Fibroblast of mammary gland (primary cell): ENCODE results near the gene KCNA10.

ENCODE experiments used
- DNase-seq: peaks from one replicate; pipeline ENCODE4 v3.0.0-alpha.2; 2010; ENCODE audit warnings: low read depth
- H3K4me3 ChIP-seq: 2 replicates; pipeline ENCODE4 v1.5.1; 2011; ENCODE audit warnings: low read depth, mild to moderate bottlenecking, low read length, moderate library complexity; ENCODE audit not compliant: control insufficient read depth
- CTCF ChIP-seq: conservative IDR thresholded peaks from 2 replicates; pipeline ENCODE4 v1.5.1; 2011; ENCODE audit warnings: low read depth, low read length, inconsistent platforms; ENCODE audit not compliant: control insufficient read depth, insufficient read depth

Gene KCNA10

GRCh38 chr1:110489406-110489805 is 29.6 kb downstream of the KCNA10 start:
- TF ChIP-seq CTCF = no peak
- no peak for DNase-seq
- no peak overlapping the region for H3K4me3 ChIP-seq

- no peak for DNase-seq
- no peak for TF ChIP-seq CTCF
- H3K4me3 ChIP-seq = no peak overlapping the region
Measured at GRCh38 chr1:110488867-110489266, 30.1 kb downstream of the KCNA10 start.

GRCh38 chr1:110488161-110488560 is 30.8 kb downstream of the KCNA10 start:
- no peak for TF ChIP-seq CTCF
- no peak overlapping the region for H3K4me3 ChIP-seq
- DNase-seq = no peak

DNA sequence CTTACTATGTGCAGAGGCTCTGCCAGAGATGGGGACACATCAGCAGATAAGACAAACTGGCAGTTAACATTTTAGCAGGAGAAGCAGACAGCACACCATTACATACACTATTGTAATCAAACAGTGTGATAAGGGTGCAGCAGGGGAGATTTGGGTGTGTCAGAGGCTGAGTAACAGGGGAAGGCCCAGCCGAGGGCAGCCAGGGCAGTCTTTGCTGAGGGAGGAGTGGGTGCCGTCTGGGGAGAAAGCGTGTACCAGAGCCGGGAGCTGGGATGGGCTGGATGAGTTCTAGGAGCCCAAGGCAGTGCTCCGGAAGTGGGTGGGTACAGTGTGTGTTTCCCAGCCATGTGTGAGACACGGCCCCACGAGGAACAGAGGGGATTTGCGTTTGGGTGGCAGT is 31.2 kb downstream of the KCNA10 start:
- no peak for DNase-seq
- H3K4me3 ChIP-seq = no peak overlapping the region
- no peak for TF ChIP-seq CTCF

GRCh38 chr1:110485725-110486124 is 33.2 kb downstream of the KCNA10 start:
- no peak overlapping the region for H3K4me3 ChIP-seq
- DNase-seq = no peak
- no peak for TF ChIP-seq CTCF

DNA sequence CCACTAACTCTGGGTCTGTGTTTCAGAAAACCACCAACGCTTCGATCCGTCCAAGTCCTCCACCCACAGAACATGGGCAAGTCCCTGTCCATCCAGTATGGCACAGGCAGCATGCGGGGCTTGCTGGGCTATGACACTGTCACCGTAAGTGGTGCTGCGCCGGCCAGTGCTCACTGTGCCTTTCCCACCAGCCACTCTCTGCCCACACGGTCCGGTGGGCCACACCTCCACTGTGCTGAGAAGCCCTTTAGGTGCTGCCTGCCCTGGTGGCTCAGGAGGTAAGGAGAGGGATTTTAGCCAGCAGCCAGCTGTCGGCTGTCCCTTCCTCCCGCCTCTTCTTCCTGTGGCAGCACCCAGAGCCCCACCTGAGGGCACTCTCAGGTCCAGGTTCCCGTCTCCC is 34.2 kb downstream of the KCNA10 start:
- no peak for DNase-seq
- no peak overlapping the region for H3K4me3 ChIP-seq
- TF ChIP-seq CTCF = no peak

GRCh38 chr1:110483308-110483685 is 35.7 kb downstream of the KCNA10 start:
- H3K4me3 ChIP-seq = no peak overlapping the region
- no peak for TF ChIP-seq CTCF
- DNase-seq = no peak
